CD14-positive monocyte (primary cell): ENCODE results near the gene ARHGAP21. TPM values are rescaled to one million over a fixed set of nuclear protein-coding genes. Genes with fewer than 3 reads are reported as not detected.
"Not testable (repeated sequence)": the region's sequence is repeated elsewhere in the genome, so short reads cannot be mapped to it uniquely, and the experiment has no call there.

ENCODE experiments used
- DNase-seq, 3 donors: peaks; one replicate each; pipeline ENCODE4 v3.0.0-alpha.2; 2011 to 2022
- H2AFZ ChIP-seq: 2 replicates; pipeline ENCODE4 v1.6.0; 2012; ENCODE audit warnings: mild to moderate bottlenecking, low read depth, low read length, inconsistent platforms; ENCODE audit not compliant: insufficient read depth, poor library complexity, severe bottlenecking
- H3K27ac ChIP-seq, 2 donors: 1 replicate in 1 of 2; 2 replicates in 1 of 2; pipeline ENCODE4 v1.5.1; 2012 to 2013; ENCODE audit warnings: low read length in 2 of 2, control low read depth in 1 of 2, inconsistent platforms in 1 of 2, low read depth in 1 of 2, mild to moderate bottlenecking in 1 of 2
- H3K27me3 ChIP-seq, 2 donors: one replicate each; pipeline versions ENCODE4 v1.6.0 to v1.6.1; 2011 to 2013; ENCODE audit warnings: low read length in 2 of 2; ENCODE audit not compliant: control insufficient read depth in 2 of 2, insufficient read depth in 2 of 2
- H3K36me3 ChIP-seq, 2 donors: replicated peaks in 1 of 2; 1 replicate in 1 of 2; 2 replicates in 1 of 2; pipeline versions ENCODE4 v1.5.1 to v1.6.1; 2012 to 2013; ENCODE audit warnings: low read length in 2 of 2, control low read depth in 1 of 2, inconsistent platforms in 1 of 2, mild to moderate bottlenecking in 1 of 2; ENCODE audit not compliant: insufficient read depth in 2 of 2, control insufficient read depth in 1 of 2
- H3K4me1 ChIP-seq, 2 donors: 1 replicate in 1 of 2; 2 replicates in 1 of 2; pipeline versions ENCODE4 v1.5.1 to v1.6.1; 2012 to 2013; ENCODE audit warnings: low read length in 2 of 2, control low read depth in 1 of 2, inconsistent platforms in 1 of 2, mild to moderate bottlenecking in 1 of 2, moderate library complexity in 1 of 2; ENCODE audit not compliant: insufficient read depth in 2 of 2, control insufficient read depth in 1 of 2
- H3K4me2 ChIP-seq: replicated peaks from 2 replicates; pipeline ENCODE3; 2012; ENCODE audit warnings: low read length, moderate library complexity, mild to moderate bottlenecking; ENCODE audit not compliant: poor library complexity, severe bottlenecking; ENCODE audit errors: extremely low read depth
- H3K4me3 ChIP-seq, 3 experiments: fragments of 200-600 bp in 1 of 3; sonication (generic) in 1 of 3; replicated peaks in 1 of 3; 1 replicate in 2 of 3; 2 replicates in 1 of 3; pipeline ENCODE4 v1.5.1; 2011 to 2013; ENCODE audit warnings: low read length in 3 of 3, mild to moderate bottlenecking in 3 of 3, control low read depth in 2 of 3, low read depth in 2 of 3, inconsistent platforms in 1 of 3, moderate library complexity in 1 of 3
- H3K79me2 ChIP-seq: 2 replicates; pipeline ENCODE4 v1.6.0; 2012; ENCODE audit warnings: mild to moderate bottlenecking, control low read depth, inconsistent platforms, low read length, moderate library complexity; ENCODE audit not compliant: insufficient read depth
- H3K9ac ChIP-seq: 2 replicates; pipeline ENCODE4 v1.6.0; 2017; ENCODE audit warnings: low read length, mild to moderate bottlenecking; ENCODE audit not compliant: insufficient read depth, poor library complexity, severe bottlenecking
- H3K9me3 ChIP-seq, 2 donors: replicated peaks in 1 of 2; 1 replicate in 1 of 2; 2 replicates in 1 of 2; pipeline versions ENCODE4 v1.5.1 to v1.6.1; 2012 to 2013; ENCODE audit warnings: low read length in 2 of 2, control low read depth in 1 of 2; ENCODE audit not compliant: control insufficient read depth in 1 of 2, insufficient read depth in 1 of 2
- H4K20me1 ChIP-seq: 2 replicates; pipeline ENCODE4 v1.6.0; 2012; ENCODE audit warnings: mild to moderate bottlenecking, low read length, control low read depth, moderate library complexity; ENCODE audit not compliant: insufficient read depth
- H3K27ac Mint-ChIP-seq, 7 donors: one replicate each; pipeline ENCODE4 v1.8.0; 2020; ENCODE audit warnings: mild to moderate bottlenecking in 7 of 7, mixed read lengths in 7 of 7, moderate library complexity in 6 of 7, inconsistent platforms in 2 of 7
- H3K27me3 Mint-ChIP-seq, 3 donors: one replicate each; pipeline ENCODE4 v1.8.0; 2021 to 2022; ENCODE audit warnings: low read depth in 3 of 3, mild to moderate bottlenecking in 3 of 3, mixed read lengths in 3 of 3, moderate library complexity in 3 of 3, inconsistent platforms in 1 of 3
- H3K36me3 Mint-ChIP-seq, 2 donors: one replicate each; pipeline ENCODE4 v1.8.0; 2020; ENCODE audit warnings: mixed read lengths in 2 of 2, inconsistent platforms in 1 of 2, mild to moderate bottlenecking in 1 of 2
- H3K4me1 Mint-ChIP-seq: one replicate; pipeline ENCODE4 v1.8.0; 2020; ENCODE audit warnings: mild to moderate bottlenecking, mixed read lengths
- H3K4me3 Mint-ChIP-seq, 2 donors: one replicate each; pipeline ENCODE4 v1.8.0; 2020; ENCODE audit warnings: mild to moderate bottlenecking in 2 of 2, mixed read lengths in 2 of 2, moderate library complexity in 1 of 2
- H3K9me3 Mint-ChIP-seq, 7 donors: one replicate each; pipeline ENCODE4 v1.8.0; 2020 to 2022; ENCODE audit warnings: mixed read lengths in 7 of 7, mild to moderate bottlenecking in 6 of 7, moderate library complexity in 6 of 7, inconsistent platforms in 2 of 7
- WGBS: methylation state at CpG from one replicate; pipeline ENCODE4 v1.1.5; 2013; ENCODE audit warnings: missing lambda C conversion rate; ENCODE audit not compliant: insufficient coverage; 5-methylcytosine and 5-hydroxymethylcytosine counted together
- intact Hi-C, 2 donors: fragments of 100-400 bp; cut with micrococcal nuclease; formaldehyde crosslinking; loops; one replicate each; pipeline versions ENCODE4 v1.15.0 to v1.15.1; 2023
- polyA plus RNA-seq, 3 donors: library from polyadenylated mRNA; depleted of rRNA in 1 of 3; unstranded in 2 of 3; stranded (reverse) in 1 of 3; fragments of 300-500 nt in 2 of 3; fragments of >200 nt in 1 of 3; fragmentation: Illumina TruSeq in 2 of 3; gene quantifications; 1 replicate in 2 of 3; 2 replicates in 1 of 3; pipeline ENCODE4 v1.2.3, GENCODE V29; 2012 to 2021
- TF ChIP-seq, protein P1 (sequence below): fragments of 200-600 bp; IDR thresholded peaks from one replicate; pipeline ENCODE4 v1.8.0; 2022; ENCODE audit warnings: antibody characterized with exemption, mild to moderate bottlenecking

The ARHGAP21 gene
- polyA plus RNA-seq, 3 donors, result 2.1 to 20.0 (median 3.4) TPM

DNA sequence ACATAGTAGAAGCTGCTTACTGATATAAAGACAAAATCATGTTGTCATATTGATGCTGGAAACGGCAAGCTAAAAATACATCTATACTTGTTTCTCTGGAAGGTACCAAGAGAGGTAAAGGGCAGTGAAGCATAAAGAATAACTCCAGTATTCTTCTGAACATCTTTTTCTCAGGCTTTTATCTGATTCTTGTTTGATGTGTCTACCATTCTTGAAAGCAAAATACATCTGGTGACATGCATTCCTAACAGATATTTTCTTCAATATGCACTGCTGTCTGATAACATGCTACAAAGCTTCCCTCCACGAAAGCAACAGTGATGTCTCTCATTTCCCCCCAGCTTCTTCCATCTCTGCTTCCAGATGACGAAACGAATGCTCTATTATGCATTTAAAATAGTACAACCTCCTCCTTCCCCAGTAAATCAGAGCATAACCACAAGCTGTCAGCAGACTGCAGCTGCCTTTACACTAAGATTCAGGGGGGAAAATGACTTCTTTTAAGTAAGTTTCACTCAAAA is 100.8 kb downstream of the ARHGAP21 start:
- Histone ChIP-seq H4K20me1 (no peaks in the 10 kb centered on the region), H3K79me2 (no peaks in the 10 kb centered on the region), H3K9me3 (no peaks in the 10 kb centered on the region), H3K4me1 (no peaks in the 10 kb centered on the region), H3K27me3 (no peaks in the 10 kb centered on the region), H2AFZ (no peak overlapping the region), H3K4me3 (no peak overlapping the region), H3K9ac (no peak overlapping the region), H3K36me3 (peaks cover 0 to 6% of the 10 kb centered on the region in 2 donors), H3K27ac (no peak overlapping the region), H3K4me2 (no peak overlapping the region)
- no peaks in the 10 kb centered on the region for H3K4me1 Mint-ChIP-seq
- intact Hi-C loops, result no loop called here
- no peak overlapping the region for H3K27ac Mint-ChIP-seq
- WGBS, result 10% methylated on average over 1 of the region's 4 CpGs
- no peaks in the 10 kb centered on the region for H3K27me3 Mint-ChIP-seq
- TF ChIP-seq, protein P1, sequence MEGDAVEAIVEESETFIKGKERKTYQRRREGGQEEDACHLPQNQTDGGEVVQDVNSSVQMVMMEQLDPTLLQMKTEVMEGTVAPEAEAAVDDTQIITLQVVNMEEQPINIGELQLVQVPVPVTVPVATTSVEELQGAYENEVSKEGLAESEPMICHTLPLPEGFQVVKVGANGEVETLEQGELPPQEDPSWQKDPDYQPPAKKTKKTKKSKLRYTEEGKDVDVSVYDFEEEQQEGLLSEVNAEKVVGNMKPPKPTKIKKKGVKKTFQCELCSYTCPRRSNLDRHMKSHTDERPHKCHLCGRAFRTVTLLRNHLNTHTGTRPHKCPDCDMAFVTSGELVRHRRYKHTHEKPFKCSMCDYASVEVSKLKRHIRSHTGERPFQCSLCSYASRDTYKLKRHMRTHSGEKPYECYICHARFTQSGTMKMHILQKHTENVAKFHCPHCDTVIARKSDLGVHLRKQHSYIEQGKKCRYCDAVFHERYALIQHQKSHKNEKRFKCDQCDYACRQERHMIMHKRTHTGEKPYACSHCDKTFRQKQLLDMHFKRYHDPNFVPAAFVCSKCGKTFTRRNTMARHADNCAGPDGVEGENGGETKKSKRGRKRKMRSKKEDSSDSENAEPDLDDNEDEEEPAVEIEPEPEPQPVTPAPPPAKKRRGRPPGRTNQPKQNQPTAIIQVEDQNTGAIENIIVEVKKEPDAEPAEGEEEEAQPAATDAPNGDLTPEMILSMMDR, result no peak
- no peak overlapping the region for H3K4me3 Mint-ChIP-seq
- no peak for DNase-seq
- H3K9me3 Mint-ChIP-seq, result no peaks in the 10 kb centered on the region
- peaks cover 19 to 21% of the 10 kb centered on the region in 2 donors for H3K36me3 Mint-ChIP-seq

DNA sequence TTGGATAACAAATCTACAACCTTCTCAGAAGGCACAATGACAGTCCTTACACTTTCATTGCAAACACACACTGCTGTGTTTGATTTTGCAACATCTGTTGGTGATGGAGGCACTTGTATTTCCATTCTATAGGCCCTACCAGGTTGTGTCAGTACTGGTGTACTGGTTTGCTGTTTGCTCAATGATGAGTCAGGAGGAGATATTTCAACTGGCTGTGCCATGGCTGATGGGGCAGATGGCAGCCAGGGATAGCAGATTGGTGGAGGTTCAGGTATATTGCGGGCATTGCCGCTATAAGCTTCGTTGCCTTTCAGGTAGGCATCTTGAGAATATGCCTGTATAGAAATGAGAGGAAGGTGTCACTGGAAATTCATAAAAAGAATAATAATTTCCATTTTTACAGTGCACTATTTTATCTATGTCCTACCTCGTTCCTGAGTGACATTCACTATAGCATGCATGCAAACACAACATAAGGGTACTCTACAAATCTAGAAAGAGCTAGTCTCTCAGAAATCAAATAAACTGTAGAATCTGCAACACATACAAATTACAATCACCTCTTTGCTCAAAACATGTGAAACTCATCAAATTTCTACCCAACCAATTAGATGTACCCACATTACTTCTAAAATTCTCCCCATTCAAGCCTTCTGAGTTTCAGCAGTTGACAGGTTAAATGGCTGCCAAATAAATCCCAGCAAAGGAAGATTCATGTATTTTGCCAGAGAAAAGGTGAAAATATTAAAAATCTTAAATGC is 102.5 kb downstream of the ARHGAP21 start:
- H4K20me1 ChIP-seq, H3K9ac ChIP-seq, H3K79me2 ChIP-seq, DNase-seq, H3K27me3 Mint-ChIP-seq, H3K9me3 ChIP-seq, H3K27me3 ChIP-seq, H3K36me3 ChIP-seq, H2AFZ ChIP-seq, H3K4me3 Mint-ChIP-seq, H3K4me3 ChIP-seq, H3K9me3 Mint-ChIP-seq, H3K4me1 Mint-ChIP-seq, intact Hi-C loops, H3K27ac ChIP-seq, H3K4me1 ChIP-seq, H3K4me2 ChIP-seq, H3K27ac Mint-ChIP-seq: not testable (repeated sequence)
- no CpG with 5 or more reads among the region's 4 CpGs for WGBS
- peaks cover 17 to 26% of the 10 kb centered on the region in 2 donors for H3K36me3 Mint-ChIP-seq

DNA sequence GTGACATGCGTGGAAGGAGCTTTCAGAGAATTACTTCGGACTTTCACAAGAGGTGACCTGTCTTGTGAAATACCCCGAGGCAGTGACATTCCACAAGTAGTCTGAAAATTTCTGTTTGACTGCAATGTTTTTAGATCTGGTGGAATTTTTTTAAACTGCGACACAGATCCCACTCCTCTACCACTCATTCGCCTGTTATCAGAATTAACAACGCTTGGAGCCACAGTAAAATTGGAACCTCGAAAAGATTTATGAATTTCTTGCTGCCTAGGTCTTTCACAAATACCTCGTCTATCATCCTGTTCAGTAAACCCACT is 103.7 kb downstream of the ARHGAP21 start:
- H3K79me2 ChIP-seq, H3K27me3 ChIP-seq, H3K27ac ChIP-seq, H3K4me2 ChIP-seq, H4K20me1 ChIP-seq, H3K9ac ChIP-seq, H3K4me1 ChIP-seq, H3K27me3 Mint-ChIP-seq, intact Hi-C loops, H3K9me3 ChIP-seq, H3K36me3 ChIP-seq, H3K4me3 ChIP-seq, H3K27ac Mint-ChIP-seq, H3K9me3 Mint-ChIP-seq, DNase-seq, H3K4me1 Mint-ChIP-seq, H2AFZ ChIP-seq, H3K4me3 Mint-ChIP-seq: not testable (repeated sequence)
- peaks cover 17 to 26% of the 10 kb centered on the region in 2 donors for H3K36me3 Mint-ChIP-seq
- no CpG with 5 or more reads among the region's 8 CpGs for WGBS

DNA sequence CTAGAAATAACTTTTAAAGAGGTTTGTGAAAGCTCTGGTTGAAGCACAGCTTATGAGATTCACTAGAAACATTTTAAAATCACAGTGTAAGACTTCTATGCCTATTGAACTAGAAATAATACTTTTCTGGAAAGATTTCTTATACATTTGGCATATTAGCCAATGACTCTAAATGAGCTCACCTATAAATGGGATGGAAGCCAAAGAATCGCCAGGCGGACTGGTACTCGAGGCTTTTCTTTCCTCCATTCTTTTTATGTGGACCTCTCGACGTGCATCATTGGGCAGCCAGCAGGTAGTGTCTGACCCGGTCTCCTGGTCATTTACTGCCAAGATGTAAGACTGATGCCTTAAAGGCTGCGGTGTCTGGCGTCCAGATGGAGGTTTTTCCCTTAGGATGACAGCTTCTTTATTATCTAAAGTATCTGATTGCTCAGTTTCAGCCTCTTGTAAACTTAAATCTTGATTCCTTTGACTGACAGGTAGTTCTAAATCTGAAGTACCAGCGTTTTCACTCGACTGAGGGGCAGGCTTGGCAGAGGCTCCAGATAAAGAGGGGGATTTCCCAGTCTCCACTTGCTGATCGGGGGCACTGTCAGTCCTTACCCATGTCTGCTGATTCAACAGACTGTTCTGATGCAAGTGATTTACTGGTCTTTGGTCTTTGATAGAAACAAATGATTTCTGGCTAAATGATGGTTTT is 104.2 kb downstream of the ARHGAP21 start:
- H3K4me1 Mint-ChIP-seq, H3K27me3 Mint-ChIP-seq, H3K9ac ChIP-seq, intact Hi-C loops, H3K9me3 ChIP-seq, H3K27me3 ChIP-seq, H3K79me2 ChIP-seq, H3K4me3 Mint-ChIP-seq, H3K4me1 ChIP-seq, H4K20me1 ChIP-seq, H3K27ac Mint-ChIP-seq, H2AFZ ChIP-seq, H3K36me3 ChIP-seq, DNase-seq, H3K9me3 Mint-ChIP-seq, H3K4me2 ChIP-seq, H3K27ac ChIP-seq, H3K4me3 ChIP-seq: not testable (repeated sequence)
- WGBS, result 90% methylated on average over 8 of the region's 11 CpGs
- peaks cover 17 to 31% of the 10 kb centered on the region in 2 donors for H3K36me3 Mint-ChIP-seq
